Measurements from ENCODE around the gene TMEM163.

TMEM163 gene

GRCh38 chr2:134711692-134712091 is 7.1 kb downstream of the TMEM163 start:
- TF ChIP-seq CTCF (IDR thresholded peaks at IDR 0.05; ENCODE audit: low read length, missing control alignments), result no peak
- DNase-seq (ENCODE audit: low read depth), result no peak
- H3K4me3 ChIP-seq (replicated peaks; ENCODE audit: low read depth, low read length), result no peak overlapping the region

GRCh38 chr2:134707330-134707676 is 11.5 kb downstream of the TMEM163 start:
- no peak overlapping the region for H3K4me3 ChIP-seq (replicated peaks; ENCODE audit: low read depth, low read length)
- TF ChIP-seq CTCF (IDR thresholded peaks at IDR 0.05; ENCODE audit: low read length, missing control alignments), result no peak
- DNase-seq (ENCODE audit: low read depth), result no peak

- no peak overlapping the region for H3K4me3 ChIP-seq (replicated peaks; ENCODE audit: low read depth, low read length)
- DNase-seq (ENCODE audit: low read depth), result no peak
- no peak for TF ChIP-seq CTCF (IDR thresholded peaks at IDR 0.05; ENCODE audit: low read length, missing control alignments)
These were observed 12.0 kb downstream of the TMEM163 start for GRCh38 chr2:134706587-134707329.

GRCh38 chr2:134705861-134706586 is 12.8 kb downstream of the TMEM163 start:
- TF ChIP-seq CTCF (IDR thresholded peaks at IDR 0.05; ENCODE audit: low read length, missing control alignments), result no peak
- no peak overlapping the region for H3K4me3 ChIP-seq (replicated peaks; ENCODE audit: low read depth, low read length)
- no peak for DNase-seq (ENCODE audit: low read depth)

- H3K4me3 ChIP-seq (replicated peaks; ENCODE audit: low read depth, low read length), result no peak overlapping the region
- DNase-seq (ENCODE audit: low read depth), result no peak
- TF ChIP-seq CTCF (IDR thresholded peaks at IDR 0.05; ENCODE audit: low read length, missing control alignments), result no peak
These were observed 14.6 kb downstream of the TMEM163 start for GRCh38 chr2:134704173-134704572.

- DNase-seq (ENCODE audit: low read depth), result no peak
- no peak overlapping the region for H3K4me3 ChIP-seq (replicated peaks; ENCODE audit: low read depth, low read length)
- no peak for TF ChIP-seq CTCF (IDR thresholded peaks at IDR 0.05; ENCODE audit: low read length, missing control alignments)
These were observed 15.4 kb downstream of the TMEM163 start for GRCh38 chr2:134703426-134703825.
